GM12874 (cell line): ENCODE data around the gene HOXB2.

Experiments
- CTCF ChIP-seq: IDR thresholded peaks from 2 replicates; pipeline ENCODE4 v1.5.1; 2011; ENCODE audit warnings: low read depth, mild to moderate bottlenecking, control low read depth, low read length, moderate library complexity; ENCODE audit not compliant: insufficient read depth

HOXB2 gene

GRCh38 chr17:48566717-48567116, 21.8 kb upstream of the HOXB2 start:
- no peak for TF ChIP-seq CTCF

- TF ChIP-seq CTCF: no peak
Measured at GRCh38 chr17:48565925-48566710, 21.2 kb upstream of the HOXB2 start.

GRCh38 chr17:48565022-48565554, 20.2 kb upstream of the HOXB2 start:
- no peak for TF ChIP-seq CTCF

- TF ChIP-seq CTCF: no peak
Measured at GRCh38 chr17:48564188-48565021, 19.5 kb upstream of the HOXB2 start.

- no peak for TF ChIP-seq CTCF
Measured at GRCh38 chr17:48563867-48564187, 18.9 kb upstream of the HOXB2 start.

- TF ChIP-seq CTCF: no peak
Measured at GRCh38 chr17:48563385-48563838, 18.5 kb upstream of the HOXB2 start.

- no peak for TF ChIP-seq CTCF
Measured at GRCh38 chr17:48562934-48563333, 18.0 kb upstream of the HOXB2 start.
